GM18502 (cell line): ENCODE measurements around the gene CCNE1.

ENCODE experiments used
- ATAC-seq: cut with Tn5 transposase; IDR thresholded peaks from one replicate; pipeline ENCODE4 v1.9.1; 2021; ENCODE audit warnings: mild to moderate bottlenecking; ENCODE audit not compliant: unreplicated experiment, poor library complexity

The CCNE1 gene

DNA sequence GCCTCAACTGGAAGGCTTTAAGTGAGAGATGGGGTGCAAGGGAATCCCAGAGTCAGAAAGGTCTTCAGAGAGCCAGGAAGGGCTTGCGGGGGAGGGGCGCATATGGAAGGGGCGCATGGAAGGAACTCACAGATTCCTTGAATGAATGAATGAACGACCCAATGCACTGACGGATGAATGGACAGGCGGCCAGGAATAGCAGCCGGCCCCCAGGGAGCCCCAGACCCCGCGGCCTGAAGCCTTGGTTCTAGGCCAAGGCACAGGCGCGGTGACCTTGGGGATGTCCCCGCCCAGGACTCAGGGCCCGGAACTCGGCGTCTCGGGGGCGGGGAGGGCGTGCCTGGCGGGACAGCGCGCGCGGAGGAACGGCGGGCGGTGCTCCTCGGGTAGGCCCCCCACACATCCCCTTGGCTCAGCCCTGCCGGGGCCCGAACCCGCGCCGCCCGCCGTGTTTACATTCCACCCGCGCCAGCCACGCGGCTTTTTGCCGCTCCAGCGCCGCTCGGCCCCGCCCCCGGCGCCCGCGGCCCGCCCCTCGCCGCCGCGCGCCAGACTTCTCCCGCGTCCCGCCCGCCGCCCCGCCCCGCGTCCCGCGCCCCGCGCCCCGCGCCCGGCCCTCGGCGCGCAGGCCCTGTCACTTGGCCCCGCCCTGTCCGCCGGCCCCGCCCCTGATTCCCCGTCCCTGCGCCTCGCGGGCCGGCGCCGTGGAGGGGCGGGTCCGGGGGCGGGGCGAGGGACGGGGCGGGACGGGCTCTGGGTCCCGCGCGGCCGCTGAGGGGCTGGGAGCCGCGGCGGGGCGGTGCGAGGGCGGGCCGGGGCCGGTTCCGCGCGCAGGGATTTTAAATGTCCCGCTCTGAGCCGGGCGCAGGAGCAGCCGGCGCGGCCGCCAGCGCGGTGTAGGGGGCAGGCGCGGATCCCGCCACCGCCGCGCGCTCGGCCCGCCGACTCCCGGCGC is at the start of gene CCNE1:
Gene CCNE1, plus strand, starts transcription at position 867 of the 955 bp plus-strand sequence. CDS start 565 bp downstream, outside the sequence.
- peak; percentile 76 for ATAC-seq

DNA sequence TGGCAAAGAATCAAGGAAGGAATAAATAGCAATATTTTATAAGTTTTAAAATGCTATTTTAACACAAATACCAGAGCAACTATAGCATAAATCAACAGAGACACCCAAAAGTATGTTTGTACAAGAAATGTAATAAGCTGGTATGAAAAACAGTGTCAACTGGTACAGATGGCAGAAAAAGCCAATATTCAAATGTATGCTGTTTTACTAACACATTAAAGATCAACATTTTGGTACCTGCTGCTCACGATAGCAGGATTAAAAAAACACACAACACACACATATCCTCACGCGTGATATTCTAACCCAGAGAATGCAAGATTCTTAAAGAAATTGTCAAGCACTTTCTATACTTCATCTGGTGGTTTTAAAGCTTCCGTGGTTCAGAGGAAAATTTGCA is 48.6 kb upstream of the CCNE1 start:
- no peak for ATAC-seq

DNA sequence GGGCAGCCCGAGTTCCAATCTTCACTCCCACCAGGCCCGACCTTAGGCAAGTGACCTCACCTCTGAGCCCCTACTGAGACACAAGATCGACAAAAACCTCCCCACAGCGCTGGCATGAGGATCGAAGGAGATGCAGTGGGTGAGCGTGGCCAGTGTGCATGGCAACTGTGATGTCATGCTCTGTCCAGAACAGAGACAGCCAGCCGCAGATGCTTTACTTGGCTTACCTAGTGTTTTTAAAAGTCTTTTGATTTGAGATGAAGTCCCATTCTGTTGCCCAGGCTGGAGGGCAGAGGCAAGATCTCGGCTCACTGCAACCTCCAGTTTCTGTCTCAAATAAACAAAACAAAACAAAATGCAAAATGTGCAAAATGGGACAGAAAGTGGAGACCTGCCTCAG is 47.4 kb upstream of the CCNE1 start:
- ATAC-seq, result no peak

DNA sequence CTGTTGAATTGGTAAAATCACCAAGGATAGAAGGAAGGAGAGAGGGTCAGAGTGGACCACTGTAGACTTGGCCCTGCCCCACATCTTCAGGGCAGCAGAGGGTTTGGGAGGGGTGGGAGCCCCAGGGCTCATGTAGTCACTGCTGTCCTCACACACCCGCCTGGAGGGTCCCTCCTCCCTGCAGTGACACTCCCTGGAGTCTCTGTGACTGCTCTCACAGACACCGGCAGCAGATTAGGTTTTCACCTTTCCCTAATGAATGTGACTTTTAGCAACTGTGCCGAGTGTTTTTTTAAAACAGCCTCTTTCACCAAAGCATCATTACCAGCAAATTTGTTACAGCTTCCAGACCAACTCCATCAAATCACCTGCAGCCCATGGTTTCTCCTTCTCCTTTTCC is 45.7 kb upstream of the CCNE1 start:
- ATAC-seq, result no peak

DNA sequence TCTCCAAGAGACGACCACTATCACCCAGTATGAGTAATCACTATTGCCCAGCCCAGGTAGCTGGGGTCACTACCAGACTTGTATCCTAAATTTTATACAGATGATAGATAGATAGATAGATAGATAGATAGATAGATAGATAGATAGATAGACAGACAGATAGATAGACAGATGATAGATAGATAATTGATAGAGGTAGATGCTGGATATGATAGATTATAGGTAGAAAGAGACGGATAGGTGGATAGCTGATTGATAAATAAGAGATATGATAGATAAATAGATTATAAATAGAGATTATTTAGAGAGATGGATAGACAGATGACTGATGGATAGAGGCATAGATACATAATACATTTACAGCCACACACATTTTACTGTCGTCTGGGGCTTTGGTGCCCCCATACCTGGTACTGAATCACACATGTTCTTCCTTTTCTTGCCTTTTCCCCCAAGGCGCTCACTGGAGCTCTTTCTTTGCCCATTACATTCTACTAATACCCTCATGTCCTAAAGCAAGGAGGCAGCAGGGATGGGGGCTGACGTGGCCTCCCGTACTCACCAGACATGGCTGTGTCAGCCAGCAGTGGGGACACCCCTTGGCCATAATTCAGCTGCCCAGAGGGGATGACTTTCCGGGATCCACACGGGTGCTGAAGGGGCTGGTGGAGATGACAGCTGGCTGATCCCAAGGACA is 44.6 kb upstream of the CCNE1 start:
- no peak for ATAC-seq

DNA sequence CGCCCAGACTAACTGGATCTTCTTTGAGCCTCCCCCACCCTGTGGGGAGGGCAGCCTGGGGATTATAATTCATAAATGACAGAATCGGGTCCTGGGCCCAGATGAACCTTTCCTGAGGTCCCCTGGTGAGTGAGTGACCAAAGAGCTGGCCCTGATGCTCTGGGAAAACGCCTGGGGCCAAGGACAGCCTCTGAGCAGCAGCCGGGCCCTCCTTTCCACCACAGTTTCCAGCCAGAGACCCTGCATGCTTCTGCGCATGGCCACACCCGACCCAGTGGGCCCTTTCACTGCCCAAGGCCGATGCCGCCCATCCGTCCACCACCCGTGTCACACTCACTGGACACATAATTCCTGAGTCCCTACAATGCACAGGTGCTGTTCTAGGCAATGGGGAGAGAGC is 43.6 kb upstream of the CCNE1 start:
- no peak for ATAC-seq

DNA sequence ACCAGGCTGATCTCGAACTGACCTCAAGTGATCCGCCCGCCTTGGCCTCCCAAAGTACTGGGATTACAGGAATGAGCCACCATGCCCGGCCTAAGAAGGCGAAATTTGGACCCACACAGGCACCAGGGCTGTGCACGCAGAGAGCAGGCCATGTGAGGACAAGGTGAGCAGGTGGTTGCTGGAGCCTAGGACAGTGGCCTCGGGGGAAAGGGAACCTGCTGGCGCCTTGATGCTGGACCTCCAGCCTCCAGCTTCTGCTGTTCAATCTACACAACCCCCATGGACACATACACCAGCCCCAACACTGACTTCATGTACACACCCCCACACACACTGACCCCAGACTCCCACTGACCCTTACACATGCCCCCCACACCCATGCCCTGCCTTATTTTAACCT is 41.8 kb upstream of the CCNE1 start:
- no peak for ATAC-seq

DNA sequence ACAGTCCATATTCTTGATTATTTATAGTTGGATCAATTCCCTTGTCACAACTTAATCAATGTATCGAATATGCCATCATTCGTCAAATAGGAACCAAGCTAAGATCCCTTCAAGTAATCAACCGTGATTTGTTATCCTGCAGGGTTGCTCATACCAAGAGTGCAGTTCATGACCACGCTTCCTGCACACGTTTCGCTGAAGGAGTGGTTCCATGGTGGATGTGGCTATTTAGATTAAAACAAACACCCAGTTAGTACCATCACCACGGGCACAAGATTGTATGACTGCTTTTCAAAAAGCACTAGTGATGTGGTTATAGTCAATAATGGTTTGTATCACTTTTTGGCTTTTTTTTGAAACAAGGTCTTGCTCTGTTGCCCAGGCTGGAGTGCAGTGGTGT is 41.1 kb upstream of the CCNE1 start:
- no peak for ATAC-seq

DNA sequence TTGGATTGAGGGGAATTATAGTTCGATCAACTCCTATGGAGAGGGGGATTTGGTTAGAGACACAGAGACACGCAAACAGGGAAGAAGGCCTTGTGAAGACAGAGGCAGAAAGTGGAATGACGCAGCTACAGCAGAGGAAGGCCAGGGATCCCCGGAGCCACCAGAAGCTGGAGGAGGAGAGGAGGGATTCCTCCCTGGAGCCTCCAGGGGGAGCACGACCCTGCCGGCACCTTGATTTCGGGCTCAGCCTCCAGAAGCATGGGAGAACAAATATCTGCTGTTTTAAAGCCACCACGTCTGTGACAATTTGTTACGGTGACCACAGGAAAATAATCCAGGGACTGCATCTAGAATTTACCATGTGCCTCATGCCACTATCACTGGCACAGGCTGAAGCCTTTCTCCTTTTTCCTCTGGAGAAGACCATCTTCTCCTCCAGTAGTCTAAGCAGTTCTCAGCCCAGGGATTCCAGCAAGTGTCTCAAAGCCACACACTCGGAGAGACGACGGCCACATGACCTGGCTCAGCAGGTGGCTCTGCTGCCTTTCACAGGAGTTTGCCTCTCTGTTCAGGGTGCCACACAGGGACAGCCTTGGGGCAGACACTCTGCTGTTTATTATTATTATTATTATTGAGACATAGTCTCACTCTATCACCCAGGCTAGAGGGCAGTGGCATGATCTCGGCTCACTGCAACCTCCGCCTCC is 39.9 kb upstream of the CCNE1 start:
- no peak for ATAC-seq

DNA sequence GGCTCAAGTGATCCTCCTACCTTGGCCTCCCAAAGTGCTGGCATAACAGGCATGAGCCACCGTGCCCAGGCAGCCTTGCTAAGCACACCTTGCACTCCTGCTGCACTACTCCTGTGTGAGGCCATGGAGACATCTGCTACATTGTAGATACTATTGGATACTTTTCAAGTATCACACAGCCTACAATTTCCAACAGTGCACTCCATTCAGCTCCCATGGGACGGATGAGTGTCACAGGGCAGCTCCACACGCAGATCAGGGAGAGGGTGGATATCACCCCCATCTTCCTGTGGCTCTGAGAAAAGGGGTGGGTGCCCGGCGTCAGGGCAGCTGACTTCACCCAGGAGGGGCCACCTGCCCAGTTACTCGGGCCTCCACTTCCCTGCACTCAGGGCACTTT is 39.1 kb upstream of the CCNE1 start:
- no peak for ATAC-seq

DNA sequence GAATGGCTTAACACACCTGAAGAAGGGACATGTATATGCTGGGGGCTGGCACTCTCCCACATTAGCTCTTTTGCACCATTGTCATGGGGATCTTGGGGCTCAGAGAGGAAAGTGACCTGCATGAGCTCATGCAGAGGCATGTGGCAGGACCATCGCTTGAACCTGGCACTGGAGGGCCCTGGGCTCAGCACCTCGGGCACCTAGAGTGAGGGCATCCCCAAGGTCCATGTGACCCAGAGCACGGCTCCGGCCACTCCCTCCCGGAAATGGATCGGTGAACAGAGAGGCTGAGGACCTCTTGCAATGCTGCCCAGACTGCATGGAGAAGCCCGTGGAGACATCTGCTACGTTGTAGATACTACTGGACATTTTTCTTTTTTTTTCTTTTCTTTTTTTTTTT is 38.6 kb upstream of the CCNE1 start:
- ATAC-seq, result no peak

DNA sequence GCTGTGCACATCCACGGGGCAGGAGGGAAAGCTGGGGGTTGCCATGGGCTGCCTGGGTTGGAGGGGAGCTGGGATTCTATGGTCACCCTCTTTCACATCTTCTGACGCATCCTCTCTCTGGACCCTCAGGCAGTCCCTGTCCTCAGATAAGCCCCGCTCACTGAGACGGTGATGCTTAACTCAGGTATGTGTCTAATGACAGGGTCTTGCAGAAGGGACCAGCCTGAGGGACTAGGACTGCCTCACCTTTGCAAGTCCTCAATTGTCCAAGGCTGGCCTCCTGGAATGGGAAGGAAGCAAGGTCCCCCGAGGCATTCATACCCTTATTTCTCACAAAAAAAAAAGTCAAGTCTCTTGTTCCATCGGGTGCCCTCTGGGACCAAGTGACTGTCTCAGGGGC is 37.7 kb upstream of the CCNE1 start:
- ATAC-seq, result no peak

DNA sequence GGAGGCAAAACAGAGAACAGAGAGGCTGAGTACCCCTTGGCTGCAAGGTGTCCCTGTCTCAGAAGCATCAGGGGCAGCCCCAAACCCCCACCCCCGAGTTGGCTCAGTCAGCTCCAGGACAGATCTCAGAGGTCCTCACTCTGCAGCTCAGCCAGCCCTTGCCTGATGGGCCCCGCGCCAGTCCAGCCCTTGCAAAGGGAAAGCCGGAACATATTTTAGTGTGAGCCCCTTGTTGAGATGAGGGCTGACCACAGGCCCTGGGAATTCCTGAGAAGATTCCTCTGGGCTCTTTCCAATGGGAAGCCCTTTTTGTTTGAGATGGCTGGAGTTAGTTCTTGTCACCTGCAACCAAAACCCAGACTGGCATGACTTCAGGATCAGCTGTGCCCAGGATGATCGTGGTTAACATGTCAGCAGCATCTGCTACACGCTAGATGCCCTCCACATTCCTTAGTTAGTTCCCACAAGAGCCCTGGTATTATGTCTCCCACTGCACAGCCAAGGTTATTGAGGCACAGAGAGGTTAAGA is 33.9 kb upstream of the CCNE1 start:
- no peak for ATAC-seq

DNA sequence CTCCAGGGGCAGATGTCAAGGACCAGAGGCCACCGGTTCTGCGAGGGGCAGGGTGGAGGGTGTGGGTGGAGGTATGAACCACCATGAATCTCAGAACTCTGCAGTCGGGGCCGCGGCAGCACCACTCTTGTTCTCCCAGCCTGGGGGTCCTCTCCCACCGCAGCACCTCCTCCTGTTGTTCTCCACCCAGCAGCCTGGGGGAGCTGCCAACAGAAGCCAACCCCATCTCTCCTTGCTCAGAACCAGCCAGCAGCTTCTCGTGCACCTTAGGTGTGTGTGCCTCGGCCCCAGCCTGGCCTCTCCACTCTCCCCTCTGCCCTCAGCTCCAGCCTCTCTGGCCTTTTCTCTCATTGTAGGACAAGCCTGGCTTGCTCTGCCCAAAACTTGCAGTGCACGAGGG is 31.9 kb upstream of the CCNE1 start:
- ATAC-seq, result no peak

DNA sequence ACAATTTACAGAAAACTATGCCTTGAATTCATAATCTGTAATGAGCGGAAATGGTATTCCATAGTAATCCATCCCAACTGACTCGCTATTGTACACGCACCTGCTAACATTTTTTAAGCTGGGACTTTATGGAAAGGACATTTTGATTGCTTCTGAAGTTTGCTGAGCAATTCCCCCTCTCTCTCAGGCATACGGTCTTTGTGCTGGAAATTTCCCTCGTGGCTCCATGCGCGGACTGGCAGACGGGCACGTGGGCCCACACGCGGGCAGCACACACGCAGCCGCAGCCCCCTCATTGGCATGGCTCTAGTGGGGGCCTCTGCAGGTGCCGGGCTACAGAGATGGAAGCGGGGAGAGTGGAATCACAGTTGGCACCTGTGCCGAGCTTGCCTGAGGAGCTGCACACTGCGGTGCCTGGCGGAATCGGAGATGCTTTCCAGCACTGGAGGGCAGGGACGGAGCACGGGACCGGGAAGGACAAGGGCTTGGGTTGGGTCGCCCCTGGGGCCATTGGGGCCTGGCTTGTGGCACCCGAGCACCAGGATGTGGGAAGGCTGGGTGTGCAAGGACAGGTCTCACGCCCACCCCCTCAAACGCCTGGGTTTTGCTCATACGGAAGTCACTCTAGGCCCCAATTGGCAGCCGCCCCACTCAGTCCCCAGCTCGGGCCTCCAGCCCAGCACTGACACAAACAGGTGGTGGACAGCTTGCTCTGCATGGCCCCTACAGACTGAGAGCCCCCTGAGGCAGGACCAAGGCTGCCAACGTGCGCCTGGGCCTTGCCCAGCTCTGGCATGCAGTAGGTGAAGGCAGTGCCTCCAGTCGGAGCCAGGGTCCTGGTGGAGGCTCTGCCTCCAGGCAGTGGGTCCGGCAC is 30.2 kb upstream of the CCNE1 start:
- no peak for ATAC-seq

DNA sequence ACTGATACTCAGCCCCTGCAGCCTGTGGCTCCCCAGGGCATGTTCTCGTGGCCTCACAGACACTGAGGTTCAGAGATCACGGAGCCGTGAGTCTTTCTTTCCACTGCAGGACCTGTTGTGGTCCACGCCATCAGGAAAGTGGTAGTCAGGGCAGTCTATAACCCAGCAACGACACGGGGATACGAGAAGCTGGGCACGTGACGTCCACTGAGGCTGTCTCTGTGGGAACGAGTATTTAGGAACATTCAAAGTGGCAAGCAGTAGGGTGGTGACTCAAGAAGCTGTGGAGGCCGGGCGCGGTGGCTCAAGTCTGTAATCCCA is 29.6 kb upstream of the CCNE1 start:
- ATAC-seq, result no peak

DNA sequence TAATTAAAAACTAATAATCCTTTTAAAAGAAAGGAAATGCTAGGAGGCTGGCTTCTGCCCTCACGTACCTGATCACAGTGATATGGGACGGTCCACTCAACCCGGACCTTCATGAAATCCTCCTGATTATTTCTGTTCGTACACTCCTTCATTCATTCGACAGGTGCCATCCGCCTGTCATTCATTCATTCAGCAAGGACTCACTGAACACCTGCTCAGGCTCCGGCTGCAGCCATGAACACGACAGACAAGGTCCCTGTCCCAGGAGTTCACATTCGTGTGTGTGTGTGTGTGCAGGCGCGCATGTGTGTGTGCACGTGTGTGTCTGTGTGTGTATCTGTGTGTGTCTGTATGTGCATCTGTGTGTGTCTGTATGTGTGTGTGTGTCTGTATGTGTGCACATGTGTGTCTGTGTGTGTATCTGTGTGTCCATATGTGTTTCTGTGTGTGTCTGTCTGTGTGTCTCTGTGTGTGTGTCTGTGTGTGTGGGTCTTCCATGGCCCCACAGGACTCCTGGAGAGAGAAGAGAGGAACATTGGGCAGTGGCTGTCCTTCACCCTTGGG is 28.1 kb upstream of the CCNE1 start:
- no peak for ATAC-seq

DNA sequence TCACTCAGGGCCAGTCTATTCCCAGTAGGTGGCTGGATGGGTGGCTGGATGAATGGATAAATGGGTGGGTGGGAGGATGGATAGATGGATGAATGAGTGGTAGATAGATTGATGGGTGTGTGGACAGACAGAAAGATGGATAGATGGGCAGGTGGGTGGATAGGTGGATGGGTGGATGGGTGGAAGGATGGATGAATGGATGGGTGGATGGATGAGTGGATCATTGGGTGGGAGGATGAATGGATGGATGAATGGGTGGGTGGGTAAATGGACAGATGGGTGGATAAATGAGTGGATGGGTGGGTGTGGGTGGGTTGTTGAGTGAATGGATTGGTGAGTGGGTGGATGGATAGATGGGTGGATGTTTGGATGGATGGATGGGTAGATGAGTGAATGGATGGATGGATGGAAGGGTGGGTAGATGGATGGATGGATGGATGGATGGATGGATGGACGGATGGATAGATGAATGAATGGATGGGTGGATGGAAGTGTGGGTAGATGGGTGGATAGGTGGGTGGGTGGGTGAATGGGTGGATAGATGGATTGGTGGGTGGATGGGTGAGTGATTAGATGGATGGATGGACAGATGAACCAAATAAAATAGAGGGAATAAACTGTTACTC is 27.1 kb upstream of the CCNE1 start:
- ATAC-seq, result no peak

DNA sequence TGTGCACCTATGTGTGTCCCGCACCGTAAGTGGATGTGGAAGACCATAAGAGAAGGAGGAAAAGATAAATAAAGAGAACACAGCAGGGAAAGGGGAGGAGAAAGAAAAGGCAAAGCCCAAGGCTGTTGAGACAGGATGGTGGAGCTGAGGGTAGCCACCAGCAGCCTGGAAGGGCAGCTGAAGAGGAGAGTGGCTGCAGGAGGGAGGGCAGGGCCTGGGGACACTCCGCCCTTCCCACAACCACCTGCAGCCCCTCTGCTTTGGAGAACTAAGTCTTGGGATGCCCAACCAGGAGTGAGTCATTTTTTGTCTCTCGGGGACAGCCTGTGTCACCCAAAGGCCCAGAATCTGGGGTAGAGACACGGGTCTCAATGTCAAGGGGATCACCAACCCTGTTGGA is 26.4 kb upstream of the CCNE1 start:
- no peak for ATAC-seq
